ENCODE data around the gene POLQ. TPM values are rescaled to one million over a fixed set of nuclear protein-coding genes. Genes with fewer than 3 reads are reported as not detected.

POLQ gene
- total and polyA plus RNA-seq, 10 of the 15 experiments (the other 5 are each of a cell fraction or from before 2014, with no cell fraction given), result 3.3 to 22.4 (median 15.9) TPM

- SMC1A ChIA-PET (ENCODE audit: uncharacterized antibody, unreplicated experiment), result no interaction called here
- TF ChIP-seq BRCA1 (IDR thresholded peaks at IDR 0.05; ENCODE audit: low read depth, low read length) (no peak), TCF3 (IDR thresholded peaks at IDR 0.05; ENCODE audit: borderline replicate concordance, insufficient read depth, low read depth, low read length) (no peak), ZSCAN29 (IDR thresholded peaks at IDR 0.05) (no peak), YY1 (IDR thresholded peaks at IDR 0.05; ENCODE audit: low read depth, low read length) (no peak), RAD51 (IDR thresholded peaks at IDR 0.05) (no peak), ZNF217 (IDR thresholded peaks at IDR 0.05) (no peak), ASH2L (IDR thresholded peaks at IDR 0.05; ENCODE audit: borderline replicate concordance, low read depth) (no peak), ZNF274 (IDR thresholded peaks at IDR 0.05; ENCODE audit: insufficient read depth, insufficient read length) (no peak), ZNF622 (IDR thresholded peaks at IDR 0.05) (no peak), SPI1 (IDR thresholded peaks at IDR 0.05; ENCODE audit: borderline replicate concordance, insufficient read depth, low read depth, low read length) (no peak), ATF2 (IDR thresholded peaks at IDR 0.05; ENCODE audit: low read length) (no peak), TARDBP (IDR thresholded peaks at IDR 0.05; ENCODE audit: borderline replicate concordance) (no peak), PKNOX1 (IDR thresholded peaks at IDR 0.05) (no peak), FOXM1 (IDR thresholded peaks at IDR 0.05; ENCODE audit: low read depth, low read length) (no peak)
- TF ChIP-seq, protein P1, sequence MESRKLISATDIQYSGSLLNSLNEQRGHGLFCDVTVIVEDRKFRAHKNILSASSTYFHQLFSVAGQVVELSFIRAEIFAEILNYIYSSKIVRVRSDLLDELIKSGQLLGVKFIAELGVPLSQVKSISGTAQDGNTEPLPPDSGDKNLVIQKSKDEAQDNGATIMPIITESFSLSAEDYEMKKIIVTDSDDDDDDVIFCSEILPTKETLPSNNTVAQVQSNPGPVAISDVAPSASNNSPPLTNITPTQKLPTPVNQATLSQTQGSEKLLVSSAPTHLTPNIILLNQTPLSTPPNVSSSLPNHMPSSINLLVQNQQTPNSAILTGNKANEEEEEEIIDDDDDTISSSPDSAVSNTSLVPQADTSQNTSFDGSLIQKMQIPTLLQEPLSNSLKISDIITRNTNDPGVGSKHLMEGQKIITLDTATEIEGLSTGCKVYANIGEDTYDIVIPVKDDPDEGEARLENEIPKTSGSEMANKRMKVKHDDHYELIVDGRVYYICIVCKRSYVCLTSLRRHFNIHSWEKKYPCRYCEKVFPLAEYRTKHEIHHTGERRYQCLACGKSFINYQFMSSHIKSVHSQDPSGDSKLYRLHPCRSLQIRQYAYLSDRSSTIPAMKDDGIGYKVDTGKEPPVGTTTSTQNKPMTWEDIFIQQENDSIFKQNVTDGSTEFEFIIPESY (IDR thresholded peaks at IDR 0.05), result no peak
- TF ChIP-seq, protein P2, sequence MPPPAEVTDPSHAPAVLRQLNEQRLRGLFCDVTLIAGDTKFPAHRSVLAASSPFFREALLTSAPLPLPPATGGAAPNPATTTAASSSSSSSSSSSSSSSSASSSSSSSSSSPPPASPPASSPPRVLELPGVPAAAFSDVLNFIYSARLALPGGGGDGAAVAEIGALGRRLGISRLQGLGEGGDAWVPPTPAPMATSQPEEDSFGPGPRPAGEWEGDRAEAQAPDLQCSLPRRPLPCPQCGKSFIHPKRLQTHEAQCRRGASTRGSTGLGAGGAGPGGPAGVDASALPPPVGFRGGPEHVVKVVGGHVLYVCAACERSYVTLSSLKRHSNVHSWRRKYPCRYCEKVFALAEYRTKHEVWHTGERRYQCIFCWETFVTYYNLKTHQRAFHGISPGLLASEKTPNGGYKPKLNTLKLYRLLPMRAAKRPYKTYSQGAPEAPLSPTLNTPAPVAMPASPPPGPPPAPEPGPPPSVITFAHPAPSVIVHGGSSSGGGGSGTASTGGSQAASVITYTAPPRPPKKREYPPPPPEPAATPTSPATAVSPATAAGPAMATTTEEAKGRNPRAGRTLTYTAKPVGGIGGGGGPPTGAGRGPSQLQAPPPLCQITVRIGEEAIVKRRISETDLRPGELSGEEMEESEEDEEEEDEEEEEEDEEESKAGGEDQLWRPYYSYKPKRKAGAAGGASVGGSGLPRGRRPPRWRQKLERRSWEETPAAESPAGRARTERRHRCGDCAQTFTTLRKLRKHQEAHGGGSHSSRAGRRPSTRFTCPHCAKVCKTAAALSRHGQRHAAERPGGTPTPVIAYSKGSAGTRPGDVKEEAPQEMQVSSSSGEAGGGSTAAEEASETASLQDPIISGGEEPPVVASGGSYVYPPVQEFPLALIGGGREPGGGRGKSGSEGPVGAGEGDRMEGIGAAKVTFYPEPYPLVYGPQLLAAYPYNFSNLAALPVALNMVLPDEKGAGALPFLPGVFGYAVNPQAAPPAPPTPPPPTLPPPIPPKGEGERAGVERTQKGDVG (CRISPR knock-in tag; IDR thresholded peaks at IDR 0.05), result no peak
- TF ChIP-seq, protein P3, sequence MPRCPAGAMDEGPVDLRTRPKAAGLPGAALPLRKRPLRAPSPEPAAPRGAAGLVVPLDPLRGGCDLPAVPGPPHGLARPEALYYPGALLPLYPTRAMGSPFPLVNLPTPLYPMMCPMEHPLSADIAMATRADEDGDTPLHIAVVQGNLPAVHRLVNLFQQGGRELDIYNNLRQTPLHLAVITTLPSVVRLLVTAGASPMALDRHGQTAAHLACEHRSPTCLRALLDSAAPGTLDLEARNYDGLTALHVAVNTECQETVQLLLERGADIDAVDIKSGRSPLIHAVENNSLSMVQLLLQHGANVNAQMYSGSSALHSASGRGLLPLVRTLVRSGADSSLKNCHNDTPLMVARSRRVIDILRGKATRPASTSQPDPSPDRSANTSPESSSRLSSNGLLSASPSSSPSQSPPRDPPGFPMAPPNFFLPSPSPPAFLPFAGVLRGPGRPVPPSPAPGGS (IDR thresholded peaks at IDR 0.05; ENCODE audit: borderline replicate concordance, insufficient read depth, low read depth, low read length, poor library complexity, severe bottlenecking), result no peak
Measured at GRCh38 chr3:121508389-121508788, 37.4 kb downstream of the POLQ start.

More at GRCh38 chr3:121508389-121508788, 37.4 kb downstream of the POLQ start:
- H2AFZ ChIP-seq (ENCODE audit: control insufficient read depth, low read depth, low read length), result no peak overlapping the region
- DNase-seq (ENCODE audit: low read depth, low spot score) (no peak), FAIRE-seq (no peak), ATAC-seq (no peak)
- no peaks in the 10 kb centered on the region for H3K4me1 ChIP-seq (ENCODE audit: control insufficient read depth, insufficient read depth, low read length)
- no peaks in the 10 kb centered on the region for H3K9me3 ChIP-seq (replicated peaks; ENCODE audit: control insufficient read depth, insufficient read depth, low read length)
- ChIA-PET POLR2A (no interaction called here), CTCF (no interaction called here), RAD21 (ENCODE audit: unreplicated experiment) (no interaction called here)
- no peak overlapping the region for H3K27ac ChIP-seq (ENCODE audit: control insufficient read depth, insufficient read depth)
- peaks cover 2 to 11% of the 10 kb centered on the region in 2 experiments; a peak in 3 of 4 replicates for H3K36me3 ChIP-seq (ENCODE audit: control insufficient read depth in 2 of 2, insufficient read depth in 2 of 2, low read length in 1 of 2)
- no peak overlapping the region for H3K9ac ChIP-seq (ENCODE audit: control insufficient read depth, insufficient read depth, low read length)
- WGBS (ENCODE audit: insufficient coverage, insufficient replicate concordance, low lambda C conversion rate, missing lambda C conversion rate), result 99% methylated on average over 4 of the region's 4 CpGs
- in situ Hi-C loops (cut with MboI), result no loop called here
- intact Hi-C loops (cut with micrococcal nuclease; ENCODE audit: unreplicated experiment), result no loop called here
- no TSS peak for BruUV-seq (replicated peaks)
- H3K4me3 ChIP-seq, result no peak overlapping the region
- H3K4me2 ChIP-seq (ENCODE audit: control insufficient read depth, insufficient read depth), result no peak overlapping the region
- H3K27me3 ChIP-seq (replicated peaks in 1 of 2; ENCODE audit: control insufficient read depth in 2 of 2, insufficient read depth in 2 of 2, low read length in 1 of 2), result no peaks in the 10 kb centered on the region
- H3K79me2 ChIP-seq (ENCODE audit: control insufficient read depth, insufficient read depth, low read length), result no peaks in the 10 kb centered on the region
- H4K20me1 ChIP-seq (ENCODE audit: control insufficient read depth, insufficient read depth), result no peaks in the 10 kb centered on the region

Data from GM12878 (cell line).